Activated T-cell treated with anti-CD3 and anti-CD28 coated beads for 1 hour (primary cell): Measurements from ENCODE around the gene ACOX3.

Experiments
- DNase-seq: peaks from one replicate; pipeline ENCODE4 v3.0.0-alpha.2; 2020; ENCODE audit warnings: low read depth

The ACOX3 gene

GRCh38 chr4:8319731-8320385 lies 120.7 kb downstream of the ACOX3 start:
- DNase-seq: no peak

GRCh38 chr4:8319061-8319460 lies 121.5 kb downstream of the ACOX3 start:
- DNase-seq: no peak

- DNase-seq: no peak
Observed at GRCh38 chr4:8318509-8318908, 122.0 kb downstream of the ACOX3 start.

GRCh38 chr4:8317474-8317873 lies 123.0 kb downstream of the ACOX3 start:
- no peak for DNase-seq

- no peak for DNase-seq
Observed at GRCh38 chr4:8316911-8317351, 123.6 kb downstream of the ACOX3 start.
